Measurements from ENCODE around the gene LFNG. TPM values are rescaled to one million over a fixed set of nuclear protein-coding genes. Genes with fewer than 3 reads are reported as not detected.

LFNG gene
- total RNA-seq (2016; rRNA removed; fragmentation: Illumina TruSeq; extraction: Trizol) = 0.44 TPM in 1 of 2 replicates, not detected in the other
- not detected in 2 replicates for total RNA-seq (2016; cell fraction: cytosol; rRNA removed; fragmentation: Illumina TruSeq; extraction: Trizol; ENCODE audit: low read depth)
- 0.18 and 0.80 TPM in 2 replicates for total RNA-seq (2016; cell fraction: insoluble cytoplasmic fraction; rRNA removed; fragmentation: Illumina TruSeq; extraction: Trizol)
- 0.22 and 0.24 TPM in 2 replicates for total RNA-seq (2016; cell fraction: membrane; rRNA removed; fragmentation: Illumina TruSeq; extraction: Trizol)
- total RNA-seq (2016; cell fraction: nucleus; rRNA removed; fragmentation: Illumina TruSeq; extraction: Trizol) = 0.19 and 0.81 TPM in 2 replicates
- polyA plus RNA-seq (2011; rRNA removed) = 1.5 and 1.6 TPM in 2 replicates
- polyA plus RNA-seq (2011; cell fraction: cytosol; rRNA removed) = 1.1 and 2.1 TPM in 2 replicates
- polyA plus RNA-seq (2011; cell fraction: nucleus; rRNA removed) = 3.6 and 4.6 TPM in 2 replicates
- polyA plus RNA-seq (2012) = 0.72 and 1.2 TPM in 2 replicates
- 0.07 and 0.11 TPM in 2 replicates for polyA plus RNA-seq (2016; cell fraction: cytosol; fragmentation: Illumina TruSeq; extraction: Trizol; ENCODE audit: low read depth)
- 0.16 TPM in 1 of 2 replicates, not detected in the other for polyA plus RNA-seq (2016; cell fraction: insoluble cytoplasmic fraction; fragmentation: Illumina TruSeq; extraction: Trizol; ENCODE audit: low read depth)
- 0.12 and 0.18 TPM in 2 replicates for polyA plus RNA-seq (2016; cell fraction: membrane; fragmentation: Illumina TruSeq; extraction: Trizol; ENCODE audit: low read depth)
- 0.70 and 1.00 TPM in 2 replicates for polyA plus RNA-seq (2016; cell fraction: nucleus; fragmentation: Illumina TruSeq; extraction: Trizol; ENCODE audit: insufficient read depth, low read depth)
- polyA minus RNA-seq (2011; rRNA and poly(A)+ RNA removed; ENCODE audit: low replicate concordance) = 3.4 and 11.1 TPM in 2 replicates
- polyA minus RNA-seq (2011; cell fraction: cytosol; rRNA and poly(A)+ RNA removed) = 1.5 TPM in 2 replicates
- polyA minus RNA-seq (2011; cell fraction: nucleus; rRNA and poly(A)+ RNA removed) = 2.4 and 4.6 TPM in 2 replicates
- Bru-seq, nascent RNA = percentile 23 among the genes with signal in this experiment
- percentile 14 among the genes with signal in this experiment for BruChase-seq, experiment 1, labeled RNA remaining after a 6-hour chase
- percentile 21 among the genes with signal in this experiment for BruChase-seq, experiment 2, labeled RNA remaining after a 2-hour chase
- long read RNA-seq, experiment 1, partial matches to known transcripts = 0 of 1 reads
- long read RNA-seq, experiment 1, other reads (novel, unspliced or antisense) = 1 of 1 reads
- long read RNA-seq, experiment 2, partial matches to known transcripts = 0 of 1 reads
- long read RNA-seq, experiment 2, other reads (novel, unspliced or antisense) = 1 of 1 reads

DNA sequence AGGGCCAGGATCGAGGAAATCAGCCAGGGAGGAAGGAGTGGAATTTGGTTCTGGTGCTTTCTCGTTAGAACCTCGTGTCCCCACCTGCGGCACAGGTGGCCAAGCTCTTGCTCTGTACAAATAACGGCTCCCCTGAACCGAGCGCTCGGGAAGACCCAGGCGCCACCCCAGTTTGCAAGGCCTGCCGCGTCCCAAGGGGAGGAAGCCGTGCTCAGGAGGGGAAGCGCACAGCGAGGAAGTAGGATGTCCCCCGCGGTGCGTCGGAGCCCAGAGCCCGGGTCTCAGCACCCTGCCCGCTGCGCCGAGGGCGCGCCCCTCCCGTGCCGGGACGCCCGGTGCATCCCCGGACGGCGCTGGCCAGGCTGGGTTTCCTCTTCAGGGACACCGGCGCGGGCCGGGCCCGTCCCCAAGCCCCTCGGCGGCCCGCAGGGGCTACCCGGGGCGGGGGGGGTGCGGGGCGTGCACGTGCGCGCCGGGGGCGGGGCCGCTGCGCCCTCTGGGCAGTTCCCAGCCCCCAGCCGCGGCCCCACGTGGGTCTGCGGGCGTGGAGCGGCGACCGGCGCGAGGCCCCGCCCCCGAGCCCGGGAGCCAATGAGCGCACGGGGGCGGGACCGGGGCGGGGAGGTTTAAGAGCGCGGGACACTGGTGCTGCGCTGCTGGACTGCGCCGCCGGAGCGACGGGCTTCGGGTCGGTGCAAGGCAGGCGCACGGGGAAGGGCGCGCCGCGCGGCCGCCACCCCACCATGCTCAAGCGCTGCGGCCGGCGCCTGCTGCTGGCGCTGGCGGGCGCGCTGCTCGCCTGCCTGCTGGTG, at the start of gene LFNG:
TSS of gene LFNG (plus strand) at position 656 of the 812 bp plus-strand sequence. CDS start at position 744, 88 bp downstream.
- FAIRE-seq (no peak), DNase-seq (ENCODE audit: low spot score) (peak; percentile 72), ATAC-seq (peak; percentile 70)
- intact Hi-C loops (cut with micrococcal nuclease; ENCODE audit: unreplicated experiment) = no loop called here
- no TSS peak for BruUV-seq (replicated peaks)
- WGBS (ENCODE audit: low lambda C conversion rate) = 0% methylated on average over 2 of the region's 95 CpGs
- Histone ChIP-seq H3K9me3 (ENCODE audit: low read length) (no peaks in the 10 kb centered on the region), H3K36me3 (replicated peaks in 1 of 2; ENCODE audit: control insufficient read depth in 1 of 2, insufficient read depth in 2 of 2, low read length in 2 of 2) (no peaks in the 10 kb centered on the region), H3K4me3 (replicated peaks in 1 of 3; ENCODE audit: insufficient read depth in 1 of 3, low read depth in 2 of 3, low read length in 3 of 3) (peak within 1 kb of the TSS in 2 of 3 experiments; percentile 54 to 66; a peak in 3 of 6 replicates), H3K9ac (ENCODE audit: insufficient read depth, low read depth, low read length) (no peak within 1 kb of the TSS), H3K79me2 (ENCODE audit: insufficient read depth, low read length) (no peaks in the 10 kb centered on the region), H3K27ac (ENCODE audit: extremely low read length, insufficient read depth, low read length) (no peak within 1 kb of the TSS), H3K4me1 (ENCODE audit: insufficient read depth, low read length) (peaks cover 71% of the 10 kb centered on the region), H2AFZ (ENCODE audit: low read length) (no peak within 1 kb of the TSS), H4K20me1 (ENCODE audit: insufficient read depth, low read length) (no peaks in the 10 kb centered on the region), H3K27me3 (ENCODE audit: control insufficient read depth in 1 of 2, insufficient read depth in 2 of 2, low read length in 2 of 2) (peaks cover 4 to 71% of the 10 kb centered on the region in 2 experiments), H3K4me2 (ENCODE audit: low read depth, low read length) (peak within 1 kb of the TSS; percentile 66)
- in situ Hi-C loops (cut with HindIII; ENCODE audit: extremely low pct_ligation_motif_present, low pct_unique_long_range_greater_than_20kb) = no loop called here
- CTCF ChIA-PET (ENCODE audit: low intra/inter-chr PET ratio, low total read pairs) = no interaction called here
- POLR2A ChIA-PET = no interaction called here
- TF ChIP-seq, protein P1, sequence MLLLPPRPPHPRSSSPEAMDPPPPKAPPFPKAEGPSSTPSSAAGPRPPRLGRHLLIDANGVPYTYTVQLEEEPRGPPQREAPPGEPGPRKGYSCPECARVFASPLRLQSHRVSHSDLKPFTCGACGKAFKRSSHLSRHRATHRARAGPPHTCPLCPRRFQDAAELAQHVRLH (CRISPR knock-in tag; IDR thresholded peaks at IDR 0.05; ENCODE audit: borderline replicate concordance, low read depth) = no peak
- TF ChIP-seq, protein P2, sequence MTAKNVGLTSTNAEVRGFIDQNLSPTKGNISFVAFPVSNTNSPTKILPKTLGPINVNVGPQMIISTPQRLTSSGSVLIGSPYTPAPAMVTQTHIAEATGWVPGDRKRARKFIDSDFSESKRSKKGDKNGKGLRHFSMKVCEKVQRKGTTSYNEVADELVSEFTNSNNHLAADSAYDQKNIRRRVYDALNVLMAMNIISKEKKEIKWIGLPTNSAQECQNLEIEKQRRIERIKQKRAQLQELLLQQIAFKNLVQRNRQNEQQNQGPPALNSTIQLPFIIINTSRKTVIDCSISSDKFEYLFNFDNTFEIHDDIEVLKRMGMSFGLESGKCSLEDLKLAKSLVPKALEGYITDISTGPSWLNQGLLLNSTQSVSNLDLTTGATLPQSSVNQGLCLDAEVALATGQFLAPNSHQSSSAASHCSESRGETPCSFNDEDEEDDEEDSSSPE (CRISPR knock-in tag; IDR thresholded peaks at IDR 0.05) = peak; percentile 83
- peak; percentile 85 for TF ChIP-seq SP4 (CRISPR knock-in tag; IDR thresholded peaks at IDR 0.05)
- TF ChIP-seq MXI1 (IDR thresholded peaks at IDR 0.05; ENCODE audit: borderline replicate concordance, low read depth, low read length) = peak; percentile 58; the same call in 1 of the 3 replicates
- peak; percentile 92 for TF ChIP-seq DRAP1 (CRISPR knock-in tag; IDR thresholded peaks at IDR 0.05)
- peak; percentile 80; the same call in 1 of the 2 replicates for TF ChIP-seq ZNF800 (CRISPR knock-in tag; IDR thresholded peaks at IDR 0.05)
- peak; percentile 90 for TF ChIP-seq HNRNPLL (IDR thresholded peaks at IDR 0.05; ENCODE audit: low read depth, low read length, poor library complexity, severe bottlenecking)
- TF ChIP-seq POLR2A (IDR thresholded peaks at IDR 0.05; ENCODE audit: insufficient read depth in 1 of 2, low read depth in 2 of 2, low read length in 2 of 2) = peak in 1 of 2 experiments; percentile 43; a peak in 2 of 4 replicates
- no peak for TF ChIP-seq ZNF432 (CRISPR knock-in tag; IDR thresholded peaks at IDR 0.05; ENCODE audit: borderline replicate concordance)
- 0 out of 2 replicates have a peak, but pooled peaks have one; percentile 32 for TF ChIP-seq ZMAT3 (CRISPR knock-in tag; conservative IDR thresholded peaks at IDR 0.05)
- no peak for TF ChIP-seq RELA (CRISPR knock-in tag; IDR thresholded peaks at IDR 0.05)
- peak; percentile 59; the same call in 1 of the 2 replicates for TF ChIP-seq SIN3A (IDR thresholded peaks at IDR 0.05; ENCODE audit: borderline replicate concordance, low read depth, low read length)
- peak; percentile 57; the same call in 1 of the 2 replicates for TF ChIP-seq TAF1 (CRISPR knock-in tag; IDR thresholded peaks at IDR 0.05)

Data from HepG2 (cell line).